Heart left ventricle (tissue), 16 donors: Measurements from ENCODE around the gene TNP2. TPM values are rescaled to one million over a fixed set of nuclear protein-coding genes. Genes with fewer than 3 reads are reported as not detected.

Experiments used
- ATAC-seq, 4 donors: fragments of 200-7000 bp; cut with Tn5 transposase; one replicate each; pipeline ENCODE4 v1.9.1; 2020 to 2022; ENCODE audit warnings: moderate library complexity in 4 of 4, mild to moderate bottlenecking in 3 of 4, moderate number of reproducible peaks in 1 of 4
- DNase-seq, 5 donors: peaks; one replicate each; pipeline ENCODE4 v3.0.0-alpha.2; 2020
- H3K27ac ChIP-seq, 12 donors: fragments of 200-600 bp; sonication (generic) in 4 of 12; one replicate each; pipeline versions ENCODE4 v1.5.0 to v1.8.0; 2016 to 2022; ENCODE audit warnings: mild to moderate bottlenecking in 2 of 12
- H3K27me3 ChIP-seq, 9 donors: fragments of 200-600 bp; sonication (generic) in 2 of 9; one replicate each; pipeline versions ENCODE4 v1.5.1 to v1.8.0; 2016 to 2022; ENCODE audit warnings: mild to moderate bottlenecking in 3 of 9
- H3K36me3 ChIP-seq, 9 donors: fragments of 200-600 bp; sonication (generic) in 2 of 9; one replicate each; pipeline versions ENCODE4 v1.5.0 to v1.8.0; 2018 to 2022; ENCODE audit warnings: mild to moderate bottlenecking in 2 of 9
- H3K4me1 ChIP-seq, 12 donors: fragments of 200-600 bp; sonication (generic) in 4 of 12; one replicate each; pipeline versions ENCODE4 v1.5.0 to v1.8.0; 2016 to 2022; ENCODE audit warnings: mild to moderate bottlenecking in 3 of 12
- H3K4me3 ChIP-seq, 12 donors: fragments of 200-600 bp; sonication (generic) in 4 of 12; one replicate each; pipeline versions ENCODE4 v1.5.0 to v1.8.0; 2017 to 2022; ENCODE audit warnings: mild to moderate bottlenecking in 9 of 12, moderate library complexity in 4 of 12
- H3K9me3 ChIP-seq, 12 donors: fragments of 200-600 bp; sonication (generic) in 4 of 12; one replicate each; pipeline versions ENCODE4 v1.5.0 to v1.8.0; 2016 to 2022; ENCODE audit warnings: mild to moderate bottlenecking in 1 of 12
- POLR2A ChIP-seq, 2 donors: fragments of 450-650 bp; IDR thresholded peaks; one replicate each; pipeline ENCODE4 v1.6.1; 2017; ENCODE audit warnings: antibody characterized with exemption in 2 of 2, mild to moderate bottlenecking in 2 of 2, moderate library complexity in 2 of 2
- whole genome bisulfite sequencing, 4 donors: extraction: QIAGEN DNeasy Blood & Tissue Kit in 2 of 4; methylation state at CpG; one replicate each; pipeline versions ENCODE4 v1.1.5 to v1.1.7; 2013 to 2018; 5-methylcytosine and 5-hydroxymethylcytosine counted together
- intact Hi-C, 10 donors: fragments of 100-400 bp; cut with DNase I; formaldehyde crosslinking; loops; one replicate each; pipeline versions ENCODE4 v1.11.1 to v1.14.2; 2022
- polyA plus RNA-seq, 2 donors: library from polyadenylated mRNA; stranded (reverse); fragments of 200-250 nt; gene quantifications; one replicate each; pipeline ENCODE4 v1.2.3, GENCODE V29; 2013
- total RNA-seq, 9 donors: library from RNA; depleted of rRNA in 2 of 9; stranded (reverse); fragments of >200 nt in 2 of 9; fragmentation: NEBNext Ultra II Directional in 3 of 9; extraction: Animal tissue kit (Norgen Biotek cat#: 25700) in 3 of 9; gene quantifications; one replicate each; pipeline versions ENCODE4 v1.1.0 to v1.2.4, GENCODE V29; 2016 to 2023
- TF ChIP-seq, protein P1 (sequence below), 12 donors: fragments of 200-600 bp; sonication (generic) in 4 of 12; IDR thresholded peaks; one replicate each; pipeline versions ENCODE4 v1.5.0 to v1.8.0; 2018 to 2022; ENCODE audit warnings: antibody characterized with exemption in 12 of 12, mild to moderate bottlenecking in 5 of 12
- donor health status: ischemic (EF 13 %, LVEDD 7.1; RV severe dilation, severe dysfunction).
- donor health status: healthy with polysubstance abuse.
- donor health status: DM: no; HTN: yes; CAD: no.
- donor health status: DM: no; HTN: no; CAD: no.
- donor health status: ischemic (EF 25% LVEDD 6.9; RV normal size, moderate dysfunction).
- donor health status: ischemic (EF 25% LVEDD 5.7; RV mildly dilated, moderate dysfunction).
- donor health status: healthy.
- donor health status: DM: yes; HTN: yes; CAD: no.
- donor health status: ischemic (EF 35%, LVEDD 5.7; RV mildly dilated, moderate dysfunction).
- donor health status: nonischemic (EF 11% LVEDD 7.7; RV severe dilation, severe dysfunction).
- donor health status: DM: yes; HTN: yes; CAD: no.
- donor health status: PGD.
- donor health status: ischemic (EF 29% LVEDD 5.4; RV normal size, mild dysfunction).
- donor health status: nonischemic (EF 23%, LVEDD 6.1; RV moderate dilation, normal function).

Gene TNP2
- total and polyA plus RNA-seq, 11 donors, result not detected

DNA sequence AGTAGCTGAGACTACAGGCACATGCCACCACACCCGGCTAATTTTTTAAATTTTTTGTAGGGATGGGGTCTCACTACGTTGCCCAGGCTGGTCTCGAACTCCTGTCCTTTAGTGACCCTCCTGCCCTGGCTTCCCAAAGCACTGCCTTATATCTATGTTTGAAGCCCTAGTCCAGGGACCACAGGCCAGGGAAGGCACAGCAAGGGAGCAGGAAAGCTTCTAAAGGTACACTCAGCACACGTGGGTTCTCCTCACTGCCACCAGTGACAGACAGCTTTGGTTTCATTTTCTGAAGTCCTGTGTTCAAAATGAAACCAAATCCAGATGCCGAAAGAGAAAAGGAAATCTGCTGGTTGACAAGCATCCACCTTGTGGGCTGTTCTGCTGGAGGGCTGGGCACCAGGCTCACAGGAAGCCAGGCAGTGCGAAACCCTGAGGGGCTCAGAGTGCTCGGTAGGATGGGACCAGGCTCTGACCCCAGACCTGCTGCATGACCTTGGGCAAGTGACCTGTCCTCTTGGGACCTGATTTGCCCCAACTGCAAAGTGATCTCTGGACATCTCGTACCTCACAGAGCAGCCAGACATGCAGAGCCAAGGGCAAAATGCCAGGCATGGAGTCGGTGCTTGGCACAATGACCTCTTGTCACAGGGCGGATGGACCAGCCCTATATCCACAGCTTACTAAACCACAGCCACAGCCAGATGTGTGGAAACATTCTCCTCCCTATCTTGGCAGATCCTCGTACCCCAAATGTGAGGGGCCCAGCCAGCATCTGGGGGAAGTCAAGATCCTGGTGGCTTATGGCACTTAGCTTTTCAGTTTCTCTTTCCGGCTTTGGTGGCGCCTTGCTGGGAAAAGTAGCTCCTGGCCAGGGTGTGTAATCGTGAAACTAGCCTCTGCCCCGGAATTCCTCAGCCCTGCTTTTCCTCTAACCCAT is 10.3 kb downstream of the TNP2 start:
- ATAC-seq (peak in 2 of 4 donors; percentile 16 to 23), DNase-seq (peak; percentile 52 to 84 (median 66))
- Histone ChIP-seq H3K4me3 (peak overlapping the region in 7 of 12 donors; percentile 0 to 37 (median 26)), H3K9me3 (no peaks in the 10 kb centered on the region), H3K27me3 (no peaks in the 10 kb centered on the region), H3K4me1 (peaks cover 0 to 43% (median 35%) of the 10 kb centered on the region in 12 donors), H3K36me3 (peaks cover 0 to 14% (median 0%) of the 10 kb centered on the region in 9 donors), H3K27ac (peak overlapping the region in 9 of 12 donors; percentile 8 to 69 (median 53))
- 32 to 40% (median 36%) methylated on average over 12 to 15 of the region's 15 CpGs for WGBS, 4 donors
- no peak for TF ChIP-seq POLR2A (IDR thresholded peaks at IDR 0.05)
- TF ChIP-seq, protein P1, sequence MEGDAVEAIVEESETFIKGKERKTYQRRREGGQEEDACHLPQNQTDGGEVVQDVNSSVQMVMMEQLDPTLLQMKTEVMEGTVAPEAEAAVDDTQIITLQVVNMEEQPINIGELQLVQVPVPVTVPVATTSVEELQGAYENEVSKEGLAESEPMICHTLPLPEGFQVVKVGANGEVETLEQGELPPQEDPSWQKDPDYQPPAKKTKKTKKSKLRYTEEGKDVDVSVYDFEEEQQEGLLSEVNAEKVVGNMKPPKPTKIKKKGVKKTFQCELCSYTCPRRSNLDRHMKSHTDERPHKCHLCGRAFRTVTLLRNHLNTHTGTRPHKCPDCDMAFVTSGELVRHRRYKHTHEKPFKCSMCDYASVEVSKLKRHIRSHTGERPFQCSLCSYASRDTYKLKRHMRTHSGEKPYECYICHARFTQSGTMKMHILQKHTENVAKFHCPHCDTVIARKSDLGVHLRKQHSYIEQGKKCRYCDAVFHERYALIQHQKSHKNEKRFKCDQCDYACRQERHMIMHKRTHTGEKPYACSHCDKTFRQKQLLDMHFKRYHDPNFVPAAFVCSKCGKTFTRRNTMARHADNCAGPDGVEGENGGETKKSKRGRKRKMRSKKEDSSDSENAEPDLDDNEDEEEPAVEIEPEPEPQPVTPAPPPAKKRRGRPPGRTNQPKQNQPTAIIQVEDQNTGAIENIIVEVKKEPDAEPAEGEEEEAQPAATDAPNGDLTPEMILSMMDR (IDR thresholded peaks at IDR 0.05), result no peak
- intact Hi-C loops, result loop anchor here in 8 of 10 donors (2.0 to 10.0 kb wide), 14 partner anchors 37 to 514 kb away; partner anchors contain the start of gene NUBP1 (in 1 of the 8)

DNA sequence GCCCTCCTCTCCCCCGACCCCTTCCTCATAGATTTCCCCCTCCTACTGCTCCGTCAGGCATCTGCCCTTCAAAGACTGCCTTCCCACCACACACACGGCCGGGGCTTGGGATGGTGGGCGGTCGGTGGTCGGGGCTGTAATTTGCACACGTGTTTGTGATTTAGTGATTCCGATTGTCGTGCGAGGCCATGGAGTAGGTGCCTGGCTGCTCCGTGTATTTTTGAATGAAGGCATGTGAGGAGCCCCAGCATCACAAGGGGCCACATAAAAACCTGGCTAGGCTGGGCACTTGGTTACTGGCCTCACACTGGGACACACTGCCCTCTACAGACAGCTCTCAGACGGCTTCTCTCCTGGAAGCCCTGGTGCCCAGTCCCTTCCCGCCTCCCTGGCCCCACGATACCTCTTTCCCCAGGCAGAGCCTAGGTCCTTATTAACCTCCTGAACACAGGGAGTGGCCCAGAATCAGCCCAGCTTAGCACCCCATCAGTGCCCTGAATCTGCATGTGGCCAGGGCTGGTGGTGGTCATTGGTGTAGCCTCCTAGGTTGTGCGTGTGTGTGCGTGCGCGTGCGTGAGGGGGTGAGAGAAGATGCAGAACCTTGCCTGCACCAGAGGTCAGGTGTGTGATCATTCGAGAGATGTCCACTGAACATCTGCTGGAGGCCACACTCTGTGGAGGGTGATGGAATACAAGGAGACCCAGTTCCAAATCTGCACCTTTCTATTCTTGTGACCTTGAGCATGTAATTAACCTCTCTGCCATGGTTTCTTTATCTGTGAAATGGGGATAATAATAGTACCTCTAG is 11.8 kb downstream of the TNP2 start:
- Histone ChIP-seq H3K4me1 (peaks cover 0 to 58% (median 36%) of the 10 kb centered on the region in 12 donors), H3K27ac (peak overlapping the region; percentile 90 to 100 (median 98)), H3K36me3 (peaks cover 0 to 26% (median 0%) of the 10 kb centered on the region in 9 donors), H3K4me3 (peak overlapping the region; percentile 63 to 94 (median 82)), H3K9me3 (no peaks in the 10 kb centered on the region), H3K27me3 (no peaks in the 10 kb centered on the region)
- intact Hi-C loops, result loop anchor here (1.0 to 10.0 kb wide), 18 partner anchors 33 to 513 kb away; partner anchors contain the start of gene NUBP1 (in 1 of the 10)
- DNase-seq (peak; percentile 77 to 83 (median 81)), ATAC-seq (peak; percentile 56 to 80 (median 68))
- WGBS, 4 donors, result 25 to 34% (median 26%) methylated on average over 15 to 21 of the region's 21 CpGs
- TF ChIP-seq POLR2A (IDR thresholded peaks at IDR 0.05), result no peak
- TF ChIP-seq, protein P1 (IDR thresholded peaks at IDR 0.05), result peak; percentile 58 to 83 (median 72)

DNA sequence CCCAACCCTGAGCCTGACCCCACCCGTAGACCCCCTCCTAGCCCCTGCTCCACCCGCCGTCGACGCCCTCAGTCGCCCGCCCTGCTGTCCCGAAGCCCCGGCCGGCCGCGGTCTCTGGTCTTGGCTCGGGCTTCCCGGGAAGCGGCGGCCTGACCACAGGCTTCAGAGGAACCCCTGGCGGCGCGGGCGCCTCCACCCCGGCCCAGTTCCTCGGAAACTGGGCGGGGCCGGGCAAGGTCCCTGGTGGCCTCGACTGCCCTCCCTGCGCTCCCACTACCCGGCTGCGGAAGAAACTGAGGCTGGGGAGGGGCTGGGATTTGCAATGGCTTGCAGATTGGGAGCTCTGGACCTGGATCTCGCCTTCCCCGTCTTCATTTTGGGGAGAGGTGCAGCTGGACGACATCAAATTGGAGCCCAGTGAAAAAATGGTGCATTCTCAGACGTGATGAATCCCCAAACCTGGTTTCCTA is 12.4 kb downstream of the TNP2 start:
- TF ChIP-seq POLR2A (IDR thresholded peaks at IDR 0.05), result no peak
- TF ChIP-seq, protein P1 (IDR thresholded peaks at IDR 0.05), result no peak
- Histone ChIP-seq H3K4me3 (peak overlapping the region; percentile 63 to 94 (median 82)), H3K27ac (peak overlapping the region; percentile 90 to 100 (median 98)), H3K9me3 (no peaks in the 10 kb centered on the region), H3K27me3 (no peaks in the 10 kb centered on the region), H3K36me3 (peaks cover 0 to 27% (median 0%) of the 10 kb centered on the region in 9 donors), H3K4me1 (peaks cover 0 to 59% (median 36%) of the 10 kb centered on the region in 12 donors)
- ATAC-seq, result peak; percentile 29 to 64 (median 46)
- intact Hi-C loops, result loop anchor here (1.0 to 10.0 kb wide), 19 partner anchors 32 to 512 kb away; partner anchors contain the start of gene NUBP1 (in 1 of the 10)
- peak; percentile 73 to 87 (median 78) for DNase-seq
- 0 to 1% (median 1%) methylated on average over 12 to 32 of the region's 32 CpGs for WGBS, 4 donors
